ENCODE measurements around the gene DPYD.

DPYD gene

DNA sequence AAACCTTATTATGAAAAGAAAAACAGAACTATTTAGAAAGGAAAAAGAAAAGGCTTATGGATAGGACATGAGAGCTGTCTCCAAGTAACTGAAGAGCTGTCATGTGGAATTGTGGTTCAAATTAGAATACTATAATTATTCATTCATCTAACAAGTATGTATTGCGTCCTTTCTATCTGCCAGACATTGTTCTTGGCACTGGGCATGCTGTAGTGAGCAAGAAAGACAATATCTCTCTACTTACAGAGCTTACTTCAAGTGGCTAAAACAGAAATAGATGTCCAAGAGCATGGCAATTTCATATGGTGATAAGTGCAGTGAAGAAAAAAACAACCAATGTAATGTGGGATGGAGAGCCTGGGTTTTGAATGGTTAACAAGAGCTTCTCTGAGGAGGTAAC lies 413.0 kb downstream of the DPYD start:
- Histone ChIP-seq H3K4me3 (ENCODE audit: low read length, poor library complexity, severe bottlenecking) (no peak overlapping the region), H3F3A (ENCODE audit: low read depth) (no peaks in the 10 kb centered on the region), H3K4me2 (ENCODE audit: low read depth, low read length, poor library complexity, severe bottlenecking) (no peak overlapping the region), H3K27me3 (ENCODE audit: insufficient read depth, low read length, poor library complexity, severe bottlenecking) (no peaks in the 10 kb centered on the region), H4K20me1 (ENCODE audit: insufficient read depth, low read length, poor library complexity, severe bottlenecking) (no peaks in the 10 kb centered on the region), H3K9me3 (ENCODE audit: insufficient read depth, low read depth, low read length) (no peaks in the 10 kb centered on the region), H3K79me2 (ENCODE audit: insufficient read depth, low read length) (no peaks in the 10 kb centered on the region), H3K9me2 (replicated peaks; ENCODE audit: low read depth, low read length) (no peaks in the 10 kb centered on the region), H3K36me3 (ENCODE audit: insufficient read depth, low read length) (no peaks in the 10 kb centered on the region), H3K4me1 (ENCODE audit: insufficient read depth, low read length, poor library complexity, severe bottlenecking) (no peaks in the 10 kb centered on the region), H3K9ac (ENCODE audit: low read depth, low read length, poor library complexity, severe bottlenecking) (no peak overlapping the region), H2AFZ (ENCODE audit: low read length) (no peak overlapping the region)
- TF ChIP-seq, protein P1, sequence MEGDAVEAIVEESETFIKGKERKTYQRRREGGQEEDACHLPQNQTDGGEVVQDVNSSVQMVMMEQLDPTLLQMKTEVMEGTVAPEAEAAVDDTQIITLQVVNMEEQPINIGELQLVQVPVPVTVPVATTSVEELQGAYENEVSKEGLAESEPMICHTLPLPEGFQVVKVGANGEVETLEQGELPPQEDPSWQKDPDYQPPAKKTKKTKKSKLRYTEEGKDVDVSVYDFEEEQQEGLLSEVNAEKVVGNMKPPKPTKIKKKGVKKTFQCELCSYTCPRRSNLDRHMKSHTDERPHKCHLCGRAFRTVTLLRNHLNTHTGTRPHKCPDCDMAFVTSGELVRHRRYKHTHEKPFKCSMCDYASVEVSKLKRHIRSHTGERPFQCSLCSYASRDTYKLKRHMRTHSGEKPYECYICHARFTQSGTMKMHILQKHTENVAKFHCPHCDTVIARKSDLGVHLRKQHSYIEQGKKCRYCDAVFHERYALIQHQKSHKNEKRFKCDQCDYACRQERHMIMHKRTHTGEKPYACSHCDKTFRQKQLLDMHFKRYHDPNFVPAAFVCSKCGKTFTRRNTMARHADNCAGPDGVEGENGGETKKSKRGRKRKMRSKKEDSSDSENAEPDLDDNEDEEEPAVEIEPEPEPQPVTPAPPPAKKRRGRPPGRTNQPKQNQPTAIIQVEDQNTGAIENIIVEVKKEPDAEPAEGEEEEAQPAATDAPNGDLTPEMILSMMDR (conservative IDR thresholded peaks at IDR 0.05; ENCODE audit: low read length): no peak
- no peak for TF ChIP-seq EZH2phosphoT487 (IDR thresholded peaks at IDR 0.05; ENCODE audit: borderline replicate concordance)

DNA sequence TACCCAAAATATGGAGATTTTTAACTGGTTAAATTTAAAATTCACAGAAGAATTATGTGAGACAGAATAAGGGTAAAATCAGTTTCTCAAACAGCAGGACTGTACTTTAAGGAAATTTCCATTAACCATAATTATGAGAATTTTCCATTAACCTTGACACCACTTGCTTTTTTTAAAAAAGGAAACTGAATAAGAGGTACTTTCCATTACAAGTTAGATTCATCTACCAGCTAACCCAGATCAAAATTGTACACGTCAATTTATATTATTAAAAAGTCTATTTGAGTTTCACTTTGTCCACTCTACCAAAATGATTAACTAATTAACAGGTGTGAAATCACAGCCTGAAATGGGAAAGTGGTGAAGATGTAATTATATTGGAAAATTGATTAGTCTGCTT lies 414.5 kb downstream of the DPYD start:
- Histone ChIP-seq H3K9ac (ENCODE audit: low read depth, low read length, poor library complexity, severe bottlenecking) (no peak overlapping the region), H3F3A (ENCODE audit: low read depth) (no peaks in the 10 kb centered on the region), H3K36me3 (ENCODE audit: insufficient read depth, low read length) (no peaks in the 10 kb centered on the region), H3K9me3 (ENCODE audit: insufficient read depth, low read depth, low read length) (no peaks in the 10 kb centered on the region), H4K20me1 (ENCODE audit: insufficient read depth, low read length, poor library complexity, severe bottlenecking) (no peaks in the 10 kb centered on the region), H3K27me3 (ENCODE audit: insufficient read depth, low read length, poor library complexity, severe bottlenecking) (no peaks in the 10 kb centered on the region), H3K4me1 (ENCODE audit: insufficient read depth, low read length, poor library complexity, severe bottlenecking) (no peaks in the 10 kb centered on the region), H2AFZ (ENCODE audit: low read length) (no peak overlapping the region), H3K79me2 (ENCODE audit: insufficient read depth, low read length) (no peaks in the 10 kb centered on the region), H3K4me3 (ENCODE audit: low read length, poor library complexity, severe bottlenecking) (no peak overlapping the region), H3K4me2 (ENCODE audit: low read depth, low read length, poor library complexity, severe bottlenecking) (no peak overlapping the region), H3K9me2 (replicated peaks; ENCODE audit: low read depth, low read length) (no peaks in the 10 kb centered on the region)
- TF ChIP-seq, protein P1 (conservative IDR thresholded peaks at IDR 0.05; ENCODE audit: low read length): no peak
- TF ChIP-seq EZH2phosphoT487 (IDR thresholded peaks at IDR 0.05; ENCODE audit: borderline replicate concordance): no peak

DNA sequence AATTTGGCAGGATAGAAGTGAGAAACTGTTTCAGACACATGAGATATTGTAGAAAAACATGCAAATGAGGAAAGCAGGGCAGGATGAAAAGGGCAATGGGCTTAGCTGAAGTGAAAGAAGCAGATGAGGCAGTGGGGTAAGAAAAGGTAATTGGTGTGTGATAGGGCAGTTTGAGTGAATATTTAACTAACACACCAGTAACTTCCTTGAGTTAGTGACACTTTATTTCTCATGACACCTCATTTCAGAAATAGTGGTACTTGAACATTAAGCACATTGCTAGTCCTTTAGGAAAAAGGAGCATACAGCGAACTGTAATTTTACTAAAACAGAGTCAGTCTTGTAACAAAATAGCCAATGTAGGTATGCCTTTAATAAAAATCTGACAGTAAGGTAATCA lies 415.0 kb downstream of the DPYD start:
- no peak overlapping the region for H3K9ac ChIP-seq (ENCODE audit: low read depth, low read length, poor library complexity, severe bottlenecking)
- H3K27me3 ChIP-seq (ENCODE audit: insufficient read depth, low read length, poor library complexity, severe bottlenecking): no peaks in the 10 kb centered on the region
- H3K79me2 ChIP-seq (ENCODE audit: insufficient read depth, low read length): no peaks in the 10 kb centered on the region
- no peaks in the 10 kb centered on the region for H3K36me3 ChIP-seq (ENCODE audit: insufficient read depth, low read length)
- H3K4me1 ChIP-seq (ENCODE audit: insufficient read depth, low read length, poor library complexity, severe bottlenecking): no peaks in the 10 kb centered on the region
- H3F3A ChIP-seq (ENCODE audit: low read depth): no peaks in the 10 kb centered on the region
- H4K20me1 ChIP-seq (ENCODE audit: insufficient read depth, low read length, poor library complexity, severe bottlenecking): no peaks in the 10 kb centered on the region
- no peak overlapping the region for H3K4me2 ChIP-seq (ENCODE audit: low read depth, low read length, poor library complexity, severe bottlenecking)
- TF ChIP-seq EZH2phosphoT487 (IDR thresholded peaks at IDR 0.05; ENCODE audit: borderline replicate concordance): no peak
- TF ChIP-seq, protein P1 (conservative IDR thresholded peaks at IDR 0.05; ENCODE audit: low read length): no peak
- H3K9me3 ChIP-seq (ENCODE audit: insufficient read depth, low read depth, low read length): no peaks in the 10 kb centered on the region
- no peak overlapping the region for H2AFZ ChIP-seq (ENCODE audit: low read length)
- no peak overlapping the region for H3K4me3 ChIP-seq (ENCODE audit: low read length, poor library complexity, severe bottlenecking)
- H3K9me2 ChIP-seq (replicated peaks; ENCODE audit: low read depth, low read length): no peaks in the 10 kb centered on the region

All from Loucy (cell line).